Measurements from ENCODE around the gene ENSA. TPM values are rescaled to one million over a fixed set of nuclear protein-coding genes. Genes with fewer than 3 reads are reported as not detected.

Gene ENSA
- total and polyA plus RNA-seq, 2 experiments from 2014 or later: 114 to 200 TPM

GRCh38 chr1:150579945-150580642, 49.3 kb downstream of the ENSA start (continued):
- TF ChIP-seq ZNF462 (CRISPR knock-in tag; IDR thresholded peaks at IDR 0.05) (no peak), REST (IDR thresholded peaks at IDR 0.05; ENCODE audit: unreplicated experiment) (no peak)
